T-helper 17 cell (primary cell): Measurements from ENCODE around the gene PARD3B. TPM values are rescaled to one million over a fixed set of nuclear protein-coding genes. Genes with fewer than 3 reads are reported as not detected.

Experiments
- ATAC-seq: fragments of 150-1000 bp; cut with Tn5 transposase; 2 replicates; pipeline ENCODE4 v1.10.0; 2021; ENCODE audit warnings: mild to moderate bottlenecking, moderate library complexity
- DNase-seq, 3 donors: peaks; one replicate each; pipeline versions ENCODE4 v3.0.0 to v3.0.0-alpha.2; 2020 to 2021
- H3K9me3 ChIP-seq: one replicate; pipeline ENCODE4 v1.7.0; 2013; ENCODE audit warnings: low read length, mild to moderate bottlenecking; ENCODE audit not compliant: control insufficient read depth, poor library complexity, severe bottlenecking
- H3K27ac Mint-ChIP-seq: one replicate; pipeline ENCODE4 v1.8.0; 2022; ENCODE audit warnings: mild to moderate bottlenecking, moderate library complexity, mixed read lengths
- H3K27me3 Mint-ChIP-seq: one replicate; pipeline ENCODE4 v1.8.0; 2022; ENCODE audit warnings: mixed read lengths
- H3K36me3 Mint-ChIP-seq: one replicate; pipeline ENCODE4 v1.8.0; 2022; ENCODE audit warnings: low read depth, mixed read lengths
- H3K4me1 Mint-ChIP-seq: one replicate; pipeline ENCODE4 v1.8.0; 2022; ENCODE audit warnings: mild to moderate bottlenecking, mixed read lengths
- H3K4me3 Mint-ChIP-seq: one replicate; pipeline ENCODE4 v1.8.0; 2022; ENCODE audit warnings: mild to moderate bottlenecking, moderate library complexity, mixed read lengths
- total RNA-seq, 4 donors: library from RNA in 2 of 4; stranded (reverse) in 2 of 4; gene quantifications; one replicate each; pipeline ENCODE4 v1.2.3 and lab custom pipeline; 2022 to 2026

Gene PARD3B
- total RNA-seq, 2 donors from 2014 or later = 1.5 to 3.0 TPM

DNA sequence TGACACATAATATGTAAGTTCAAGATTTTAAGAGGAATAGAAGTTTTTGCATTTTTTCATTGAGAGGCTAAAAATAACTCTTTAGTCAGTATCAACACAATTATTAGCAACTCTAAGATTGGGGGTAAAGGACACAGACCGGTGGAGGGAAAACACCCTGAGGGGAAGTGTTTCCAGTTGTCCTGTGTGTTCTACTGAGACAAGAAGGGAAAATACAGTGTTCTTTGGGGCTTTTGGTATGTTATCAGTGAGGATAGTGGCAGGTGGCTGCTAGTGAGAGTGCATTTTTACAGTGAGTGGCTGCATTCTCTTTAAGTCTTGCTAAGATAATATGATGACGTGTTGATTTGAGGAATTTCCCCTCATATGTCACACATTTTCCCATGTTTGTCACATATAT is 507.5 kb downstream of the PARD3B start:
- ATAC-seq (no peak), DNase-seq (no peak)
- Mint-ChIP-seq H3K27me3 (no peaks in the 10 kb centered on the region), H3K36me3 (no peaks in the 10 kb centered on the region), H3K27ac (peak overlapping the region; percentile 53), H3K4me3 (no peak overlapping the region), H3K4me1 (peaks cover 8% of the 10 kb centered on the region)
- peaks cover 2% of the 10 kb centered on the region for H3K9me3 ChIP-seq

DNA sequence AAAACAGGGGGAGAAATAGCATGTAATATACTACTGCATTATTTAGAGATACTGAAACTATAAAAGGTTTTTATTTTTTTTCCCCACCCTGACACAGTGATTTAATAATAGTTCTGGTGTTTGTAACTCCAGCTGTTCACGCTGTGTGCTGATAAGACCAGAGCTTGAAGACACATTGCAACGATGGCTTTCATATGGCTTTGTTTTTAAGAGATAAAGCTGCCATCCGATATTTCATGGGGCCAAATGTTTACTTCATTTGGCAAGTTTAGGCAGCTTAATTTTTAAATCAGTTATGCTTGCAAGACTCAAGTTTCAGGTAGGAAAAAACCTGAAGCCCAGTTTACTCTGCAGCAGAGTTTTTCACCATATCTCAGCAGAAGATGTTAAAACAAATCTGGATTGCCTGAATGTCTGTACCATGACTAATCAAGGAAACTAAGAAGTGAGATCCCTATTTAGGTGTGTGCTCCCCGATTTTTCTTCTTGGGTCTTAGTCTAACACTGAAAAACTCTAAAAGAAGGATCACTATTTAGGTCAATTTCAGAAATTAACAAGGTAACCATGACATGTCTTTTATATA is 508.6 kb downstream of the PARD3B start:
- DNase-seq = no peak
- ATAC-seq = no peak
- H3K4me1 Mint-ChIP-seq = peaks cover 8% of the 10 kb centered on the region
- no peak overlapping the region for H3K4me3 Mint-ChIP-seq
- H3K9me3 ChIP-seq = peaks cover under 1% of the 10 kb centered on the region
- no peak overlapping the region for H3K27ac Mint-ChIP-seq
- no peaks in the 10 kb centered on the region for H3K36me3 Mint-ChIP-seq
- no peaks in the 10 kb centered on the region for H3K27me3 Mint-ChIP-seq

DNA sequence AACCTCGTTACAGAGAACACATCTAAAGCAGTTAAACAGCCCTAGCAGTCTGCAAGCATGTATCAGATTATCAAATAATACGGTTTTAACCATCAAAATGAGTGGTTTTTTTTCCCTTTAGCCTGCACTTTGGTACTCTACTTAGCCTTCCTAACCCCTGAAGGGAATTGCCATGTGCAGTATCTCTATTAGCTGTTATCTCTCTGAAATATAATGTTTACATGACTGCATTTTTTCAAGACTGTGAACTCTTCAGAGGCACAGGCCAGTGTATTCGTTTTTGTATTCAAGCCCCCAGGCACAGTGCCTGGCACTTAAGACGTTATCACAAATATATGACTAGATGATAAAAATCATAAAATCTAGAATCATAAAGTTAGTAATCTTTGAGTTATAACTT is 509.5 kb downstream of the PARD3B start:
- Mint-ChIP-seq H3K4me1 (peaks cover 8% of the 10 kb centered on the region), H3K27me3 (no peaks in the 10 kb centered on the region), H3K36me3 (no peaks in the 10 kb centered on the region), H3K4me3 (no peak overlapping the region), H3K27ac (no peak overlapping the region)
- no peak for DNase-seq
- no peak for ATAC-seq
- no peaks in the 10 kb centered on the region for H3K9me3 ChIP-seq

DNA sequence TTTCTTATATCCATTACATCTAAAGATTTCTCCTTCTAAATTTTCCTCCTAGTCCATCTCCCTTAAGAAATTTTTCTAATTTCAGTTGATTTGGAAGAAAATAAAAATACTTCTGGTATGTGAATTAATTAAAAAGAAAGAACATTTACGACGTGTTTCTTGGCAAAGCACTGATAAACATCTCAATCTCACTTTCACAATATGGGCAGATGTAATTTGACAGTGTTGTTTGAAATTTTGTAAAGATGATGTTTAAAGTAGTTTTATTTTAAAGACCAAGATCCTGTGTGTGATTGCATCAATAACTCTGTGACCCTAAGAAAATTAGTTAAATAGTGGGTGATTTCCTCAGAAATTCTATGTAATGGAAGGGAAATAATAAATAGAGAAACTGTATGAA is 510.0 kb downstream of the PARD3B start:
- no peaks in the 10 kb centered on the region for H3K27me3 Mint-ChIP-seq
- DNase-seq (no peak), ATAC-seq (no peak)
- H3K4me1 Mint-ChIP-seq = peaks cover 8% of the 10 kb centered on the region
- H3K9me3 ChIP-seq = no peaks in the 10 kb centered on the region
- no peak overlapping the region for H3K4me3 Mint-ChIP-seq
- no peak overlapping the region for H3K27ac Mint-ChIP-seq
- H3K36me3 Mint-ChIP-seq = no peaks in the 10 kb centered on the region

DNA sequence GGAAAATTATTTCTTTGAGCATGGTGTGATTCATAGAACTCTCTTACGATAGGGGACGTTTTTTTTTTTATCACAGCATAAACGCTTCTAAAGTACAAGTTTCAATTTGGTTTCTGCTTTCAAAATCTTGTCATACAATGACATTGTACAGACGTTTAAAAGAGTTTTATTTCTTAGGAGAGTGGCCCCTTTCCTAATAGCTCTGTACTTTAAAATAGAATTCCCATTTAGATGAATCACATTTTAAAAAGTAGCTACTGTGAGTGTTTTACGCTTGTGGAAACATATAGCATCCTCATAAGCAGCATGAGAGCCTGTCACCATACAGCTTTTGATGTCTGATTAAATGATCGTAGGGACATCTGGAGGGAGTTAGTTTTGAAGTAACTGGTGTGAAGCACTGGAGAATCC is 510.9 kb downstream of the PARD3B start:
- ATAC-seq (no peak), DNase-seq (no peak)
- Mint-ChIP-seq H3K27ac (no peak overlapping the region), H3K4me3 (peak overlapping the region; percentile 63), H3K27me3 (no peaks in the 10 kb centered on the region), H3K4me1 (peaks cover 6% of the 10 kb centered on the region), H3K36me3 (no peaks in the 10 kb centered on the region)
- no peaks in the 10 kb centered on the region for H3K9me3 ChIP-seq

DNA sequence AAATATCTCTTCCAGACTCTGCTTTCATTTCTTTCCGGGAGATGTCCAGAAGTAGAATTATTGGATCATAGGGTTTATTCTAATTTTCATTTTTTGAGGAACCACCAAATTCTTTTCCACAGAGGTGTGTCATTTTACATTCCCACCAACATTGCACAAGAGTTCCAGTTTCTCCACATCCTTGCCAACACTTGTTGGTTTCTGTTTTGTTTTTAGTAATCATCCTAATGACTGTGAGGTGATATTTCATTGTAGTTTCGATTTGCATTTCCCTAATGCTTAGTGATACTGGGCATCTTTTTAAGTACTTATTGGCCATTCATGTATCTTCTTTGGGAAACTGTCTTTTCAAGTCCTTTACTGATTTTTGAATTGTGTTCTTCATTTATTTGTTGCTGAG is 513.1 kb downstream of the PARD3B start:
- Mint-ChIP-seq H3K4me3 (no peak overlapping the region), H3K36me3 (no peaks in the 10 kb centered on the region), H3K4me1 (peaks cover 3% of the 10 kb centered on the region), H3K27ac (no peak overlapping the region), H3K27me3 (no peaks in the 10 kb centered on the region)
- ATAC-seq (no peak), DNase-seq (no peak)
- H3K9me3 ChIP-seq = no peaks in the 10 kb centered on the region

DNA sequence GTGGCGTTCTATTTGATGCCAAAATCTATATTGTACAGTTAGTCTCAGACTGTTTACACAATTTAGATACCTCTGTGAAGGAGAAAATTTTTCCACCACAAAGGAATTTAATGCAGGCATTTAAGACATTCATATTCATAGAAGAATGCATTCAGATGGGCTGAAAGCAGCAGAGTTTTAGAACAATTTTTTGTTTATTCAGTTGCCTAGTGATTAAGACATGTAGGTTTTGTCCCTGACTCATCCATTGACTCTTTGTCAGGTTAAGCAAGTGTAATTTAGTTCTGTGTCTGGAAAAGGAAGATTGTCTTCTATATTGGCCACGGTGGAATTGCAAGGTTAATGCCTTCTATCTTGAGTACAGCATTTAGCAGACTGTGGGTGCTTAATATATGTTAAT is 515.0 kb downstream of the PARD3B start:
- H3K27ac Mint-ChIP-seq = no peak overlapping the region
- peaks cover 3% of the 10 kb centered on the region for H3K4me1 Mint-ChIP-seq
- DNase-seq (no peak), ATAC-seq (no peak)
- no peak overlapping the region for H3K4me3 Mint-ChIP-seq
- H3K27me3 Mint-ChIP-seq = no peaks in the 10 kb centered on the region
- H3K36me3 Mint-ChIP-seq = no peaks in the 10 kb centered on the region
- no peaks in the 10 kb centered on the region for H3K9me3 ChIP-seq

DNA sequence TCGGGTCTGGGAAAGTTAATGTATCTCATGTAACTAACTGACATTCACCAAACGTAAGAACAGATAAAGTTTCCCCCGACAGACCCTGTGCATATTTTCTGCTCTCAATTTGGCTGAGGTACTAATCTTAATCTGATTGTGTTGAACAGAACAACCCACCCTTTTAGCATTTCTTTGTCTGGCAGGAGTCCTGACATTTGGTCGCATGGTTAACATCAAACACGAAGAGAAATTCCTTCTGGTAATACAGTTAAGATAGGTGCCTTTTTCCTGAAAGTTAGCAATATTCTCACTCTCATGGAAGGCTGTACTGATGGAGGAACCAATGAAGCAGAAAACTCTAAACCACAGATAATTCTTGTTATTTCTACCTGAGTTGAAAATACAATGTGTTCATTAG is 520.8 kb downstream of the PARD3B start:
- no peak for ATAC-seq
- H3K27ac Mint-ChIP-seq = no peak overlapping the region
- H3K4me1 Mint-ChIP-seq = peaks cover 2% of the 10 kb centered on the region
- no peak overlapping the region for H3K4me3 Mint-ChIP-seq
- no peaks in the 10 kb centered on the region for H3K27me3 Mint-ChIP-seq
- no peaks in the 10 kb centered on the region for H3K36me3 Mint-ChIP-seq
- no peaks in the 10 kb centered on the region for H3K9me3 ChIP-seq
- no peak for DNase-seq

DNA sequence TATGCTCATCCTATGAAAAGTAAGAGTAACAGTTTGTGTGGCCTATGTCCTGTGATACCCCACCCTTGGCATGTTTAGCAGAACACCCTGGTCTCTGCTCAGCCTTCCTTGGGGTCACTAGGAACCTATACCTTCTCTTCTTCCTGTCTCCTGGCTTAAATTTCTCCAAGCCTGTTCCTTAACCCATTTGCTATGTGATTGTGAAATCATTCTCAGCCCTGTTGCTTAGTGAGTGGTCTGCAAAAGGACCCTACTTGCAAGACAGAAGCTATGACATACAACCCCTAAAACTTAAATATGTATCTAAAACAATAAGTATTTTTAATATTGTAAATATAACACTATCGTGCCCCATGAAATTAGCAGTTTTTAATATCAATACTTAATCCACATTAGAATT is 524.7 kb downstream of the PARD3B start:
- ATAC-seq = no peak
- H3K36me3 Mint-ChIP-seq = no peaks in the 10 kb centered on the region
- H3K4me3 Mint-ChIP-seq = no peak overlapping the region
- peaks cover 2% of the 10 kb centered on the region for H3K4me1 Mint-ChIP-seq
- H3K9me3 ChIP-seq = no peaks in the 10 kb centered on the region
- no peak overlapping the region for H3K27ac Mint-ChIP-seq
- no peaks in the 10 kb centered on the region for H3K27me3 Mint-ChIP-seq
- DNase-seq = no peak

DNA sequence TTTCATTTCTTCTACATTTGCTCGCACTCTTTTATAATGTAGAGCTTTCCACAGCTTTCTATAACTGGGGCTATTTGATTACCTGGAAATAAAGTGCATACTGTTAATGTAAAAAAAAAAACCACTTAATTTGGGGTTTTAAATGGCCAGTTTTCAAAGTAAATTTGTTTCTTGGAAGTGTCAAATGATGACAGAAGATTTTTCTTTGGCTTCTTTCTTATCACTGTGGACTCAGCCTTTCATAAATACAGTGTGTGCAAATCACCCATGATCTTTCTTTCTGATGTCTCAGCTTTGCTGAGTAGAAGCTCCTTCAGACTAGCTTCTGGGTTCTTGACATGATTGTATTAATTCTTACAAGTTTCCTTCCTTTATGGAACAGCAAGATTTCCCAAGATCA is 525.6 kb downstream of the PARD3B start:
- DNase-seq = no peak
- H3K4me1 Mint-ChIP-seq = peaks cover 2% of the 10 kb centered on the region
- no peaks in the 10 kb centered on the region for H3K27me3 Mint-ChIP-seq
- H3K4me3 Mint-ChIP-seq = no peak overlapping the region
- no peaks in the 10 kb centered on the region for H3K9me3 ChIP-seq
- no peak overlapping the region for H3K27ac Mint-ChIP-seq
- ATAC-seq = no peak
- no peaks in the 10 kb centered on the region for H3K36me3 Mint-ChIP-seq

DNA sequence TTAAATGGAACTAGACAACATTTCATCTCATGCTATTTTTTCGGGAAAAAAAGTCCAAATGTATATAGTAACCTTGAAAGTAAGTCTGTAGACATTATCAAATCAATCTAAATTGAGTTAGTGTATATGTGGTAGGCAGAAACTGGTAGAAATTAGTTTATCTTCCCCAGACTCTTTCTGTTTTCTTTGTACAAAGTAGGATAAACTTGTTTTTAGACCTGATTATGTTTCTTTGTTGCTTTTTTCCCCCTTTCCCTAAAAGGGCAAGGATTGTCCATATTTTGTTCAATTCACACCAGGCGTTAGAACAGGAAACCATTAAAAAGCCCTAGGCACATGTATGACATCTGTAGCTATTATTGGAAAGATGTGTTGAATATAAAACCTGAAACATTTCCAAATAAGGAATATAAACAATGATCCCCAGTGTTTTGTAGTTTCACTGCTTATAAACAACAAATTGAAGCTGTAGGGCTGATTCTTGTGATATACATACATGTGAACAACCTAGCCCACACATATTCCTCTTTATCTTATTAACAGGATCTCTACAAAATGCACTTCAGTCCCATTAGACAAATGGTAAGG is 528.3 kb downstream of the PARD3B start:
- H3K9me3 ChIP-seq = no peaks in the 10 kb centered on the region
- DNase-seq (no peak), ATAC-seq (no peak)
- Mint-ChIP-seq H3K27ac (no peak overlapping the region), H3K4me3 (no peak overlapping the region), H3K4me1 (peaks cover 16% of the 10 kb centered on the region), H3K36me3 (no peaks in the 10 kb centered on the region), H3K27me3 (no peaks in the 10 kb centered on the region)

DNA sequence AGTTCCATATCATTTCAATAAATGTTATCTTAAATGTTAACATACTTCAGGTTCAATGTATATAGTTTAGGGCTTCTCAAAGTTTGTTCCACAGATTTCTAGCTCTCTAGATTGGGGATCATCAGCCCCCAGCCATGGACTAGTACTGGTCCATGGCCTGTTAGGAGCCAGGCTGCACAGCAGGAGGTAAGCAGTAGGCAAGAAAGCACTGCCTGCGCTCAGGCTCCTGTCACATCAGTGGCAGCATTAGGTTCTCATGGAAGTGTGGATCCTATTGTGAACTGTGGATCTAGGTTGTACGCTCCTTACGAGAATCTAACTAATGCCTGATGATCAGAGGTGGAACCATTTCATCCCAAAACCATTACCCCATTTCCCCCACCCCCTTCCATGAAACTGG is 531.1 kb downstream of the PARD3B start:
- DNase-seq = no peak
- Mint-ChIP-seq H3K27ac (peak overlapping the region; percentile 90), H3K4me3 (peak overlapping the region; percentile 60), H3K27me3 (no peaks in the 10 kb centered on the region), H3K36me3 (no peaks in the 10 kb centered on the region), H3K4me1 (peaks cover 19% of the 10 kb centered on the region)
- ATAC-seq = peak; percentile 34
- H3K9me3 ChIP-seq = no peaks in the 10 kb centered on the region

DNA sequence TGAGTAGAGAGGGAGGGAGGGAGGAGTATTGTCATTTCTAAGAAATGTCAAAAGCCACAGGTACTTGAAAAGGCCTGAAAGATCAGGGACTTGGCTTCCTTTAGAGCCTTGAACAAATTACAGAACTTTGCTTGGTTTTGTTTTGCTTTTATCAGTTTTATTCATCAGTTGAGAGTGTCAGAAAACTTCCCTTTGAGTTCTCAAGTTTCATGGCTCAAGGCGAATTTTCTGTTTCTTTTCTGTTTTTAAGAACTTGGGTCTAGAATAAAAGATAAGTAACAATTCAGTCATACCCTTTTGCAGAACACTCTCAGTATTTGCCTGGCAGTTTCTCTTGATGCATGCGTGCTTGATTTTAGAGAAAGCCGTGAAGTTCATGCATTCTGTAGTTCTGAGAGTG is 531.9 kb downstream of the PARD3B start:
- no peaks in the 10 kb centered on the region for H3K27me3 Mint-ChIP-seq
- peak overlapping the region; percentile 90 for H3K27ac Mint-ChIP-seq
- peaks cover 21% of the 10 kb centered on the region for H3K4me1 Mint-ChIP-seq
- H3K9me3 ChIP-seq = no peaks in the 10 kb centered on the region
- no peaks in the 10 kb centered on the region for H3K36me3 Mint-ChIP-seq
- DNase-seq (no peak), ATAC-seq (peak; percentile 83)
- H3K4me3 Mint-ChIP-seq = peak overlapping the region; percentile 60

DNA sequence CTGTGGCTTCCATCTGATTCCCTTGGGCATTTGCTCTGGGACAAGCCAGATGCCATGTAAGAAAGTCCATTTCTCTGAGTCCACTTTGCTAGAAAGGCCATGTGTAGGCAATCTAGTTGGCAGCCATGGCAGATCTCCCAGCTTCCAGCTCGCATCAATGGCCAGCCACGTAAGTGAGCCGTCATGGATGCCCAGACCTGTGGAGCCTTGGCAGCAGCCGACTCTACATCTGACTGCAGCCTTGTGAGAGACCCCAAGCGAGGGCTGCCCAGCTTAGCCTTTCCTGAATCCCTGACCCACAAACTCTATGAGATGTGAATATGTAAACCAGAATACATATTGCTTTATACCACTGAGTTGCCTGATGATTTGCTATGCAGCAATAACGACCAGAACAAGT is 533.5 kb downstream of the PARD3B start:
- H3K27ac Mint-ChIP-seq = peak overlapping the region; percentile 90

More for the DNA sequence above, 533.5 kb downstream of the PARD3B start:
- no peaks in the 10 kb centered on the region for H3K9me3 ChIP-seq
- Mint-ChIP-seq H3K4me1 (peaks cover 23% of the 10 kb centered on the region), H3K4me3 (no peak overlapping the region), H3K27me3 (no peaks in the 10 kb centered on the region), H3K36me3 (no peaks in the 10 kb centered on the region)
- DNase-seq (no peak), ATAC-seq (no peak)
